ENCODE data around the gene TLE2.

DNA sequence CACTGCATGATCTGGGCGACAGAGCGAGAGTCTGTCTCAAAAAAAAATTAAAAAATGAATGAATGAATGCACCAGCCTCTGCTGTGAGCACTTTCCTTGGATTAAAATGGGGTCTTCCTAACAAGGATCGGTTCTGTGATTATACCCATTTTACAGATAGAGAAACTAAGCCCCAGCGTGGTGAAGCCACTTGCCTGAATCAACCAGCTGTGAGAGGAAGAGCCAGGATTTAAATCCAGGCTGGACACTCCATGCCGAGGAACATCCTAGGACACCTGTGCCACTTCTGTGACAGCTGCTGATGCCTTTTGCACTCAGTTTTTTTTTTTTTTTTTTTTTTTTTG, 19.1 kb upstream of the TLE2 start:
- TF ChIP-seq EZH2 (IDR thresholded peaks at IDR 0.05) = no peak
- TF ChIP-seq POLR2A (IDR thresholded peaks at IDR 0.05; ENCODE audit: borderline replicate concordance, extremely low read depth, insufficient read depth, insufficient read length) = no peak
- no peak for TF ChIP-seq SRF (IDR thresholded peaks at IDR 0.05; ENCODE audit: low read depth)
- no peak for TF ChIP-seq POLR2AphosphoS5 (IDR thresholded peaks at IDR 0.05; ENCODE audit: low read depth, low read length)
- TF ChIP-seq EGR1 (IDR thresholded peaks at IDR 0.05; ENCODE audit: low read depth) = no peak
- no peak for TF ChIP-seq SP1 (IDR thresholded peaks at IDR 0.05; ENCODE audit: low read depth)
- no peak for TF ChIP-seq ZFX (IDR thresholded peaks at IDR 0.05)
- no peak for TF ChIP-seq ZNF274 (IDR thresholded peaks at IDR 0.05; ENCODE audit: low read depth, low read length)
- TF ChIP-seq, protein P1, sequence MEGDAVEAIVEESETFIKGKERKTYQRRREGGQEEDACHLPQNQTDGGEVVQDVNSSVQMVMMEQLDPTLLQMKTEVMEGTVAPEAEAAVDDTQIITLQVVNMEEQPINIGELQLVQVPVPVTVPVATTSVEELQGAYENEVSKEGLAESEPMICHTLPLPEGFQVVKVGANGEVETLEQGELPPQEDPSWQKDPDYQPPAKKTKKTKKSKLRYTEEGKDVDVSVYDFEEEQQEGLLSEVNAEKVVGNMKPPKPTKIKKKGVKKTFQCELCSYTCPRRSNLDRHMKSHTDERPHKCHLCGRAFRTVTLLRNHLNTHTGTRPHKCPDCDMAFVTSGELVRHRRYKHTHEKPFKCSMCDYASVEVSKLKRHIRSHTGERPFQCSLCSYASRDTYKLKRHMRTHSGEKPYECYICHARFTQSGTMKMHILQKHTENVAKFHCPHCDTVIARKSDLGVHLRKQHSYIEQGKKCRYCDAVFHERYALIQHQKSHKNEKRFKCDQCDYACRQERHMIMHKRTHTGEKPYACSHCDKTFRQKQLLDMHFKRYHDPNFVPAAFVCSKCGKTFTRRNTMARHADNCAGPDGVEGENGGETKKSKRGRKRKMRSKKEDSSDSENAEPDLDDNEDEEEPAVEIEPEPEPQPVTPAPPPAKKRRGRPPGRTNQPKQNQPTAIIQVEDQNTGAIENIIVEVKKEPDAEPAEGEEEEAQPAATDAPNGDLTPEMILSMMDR (IDR thresholded peaks at IDR 0.05 in 2 of 3, conservative IDR thresholded peaks at IDR 0.05 in 1 of 3; ENCODE audit: borderline replicate concordance in 1 of 3, insufficient read depth in 1 of 3, low read depth in 2 of 3, low read length in 2 of 3) = no peak
- TF ChIP-seq, protein P2, sequence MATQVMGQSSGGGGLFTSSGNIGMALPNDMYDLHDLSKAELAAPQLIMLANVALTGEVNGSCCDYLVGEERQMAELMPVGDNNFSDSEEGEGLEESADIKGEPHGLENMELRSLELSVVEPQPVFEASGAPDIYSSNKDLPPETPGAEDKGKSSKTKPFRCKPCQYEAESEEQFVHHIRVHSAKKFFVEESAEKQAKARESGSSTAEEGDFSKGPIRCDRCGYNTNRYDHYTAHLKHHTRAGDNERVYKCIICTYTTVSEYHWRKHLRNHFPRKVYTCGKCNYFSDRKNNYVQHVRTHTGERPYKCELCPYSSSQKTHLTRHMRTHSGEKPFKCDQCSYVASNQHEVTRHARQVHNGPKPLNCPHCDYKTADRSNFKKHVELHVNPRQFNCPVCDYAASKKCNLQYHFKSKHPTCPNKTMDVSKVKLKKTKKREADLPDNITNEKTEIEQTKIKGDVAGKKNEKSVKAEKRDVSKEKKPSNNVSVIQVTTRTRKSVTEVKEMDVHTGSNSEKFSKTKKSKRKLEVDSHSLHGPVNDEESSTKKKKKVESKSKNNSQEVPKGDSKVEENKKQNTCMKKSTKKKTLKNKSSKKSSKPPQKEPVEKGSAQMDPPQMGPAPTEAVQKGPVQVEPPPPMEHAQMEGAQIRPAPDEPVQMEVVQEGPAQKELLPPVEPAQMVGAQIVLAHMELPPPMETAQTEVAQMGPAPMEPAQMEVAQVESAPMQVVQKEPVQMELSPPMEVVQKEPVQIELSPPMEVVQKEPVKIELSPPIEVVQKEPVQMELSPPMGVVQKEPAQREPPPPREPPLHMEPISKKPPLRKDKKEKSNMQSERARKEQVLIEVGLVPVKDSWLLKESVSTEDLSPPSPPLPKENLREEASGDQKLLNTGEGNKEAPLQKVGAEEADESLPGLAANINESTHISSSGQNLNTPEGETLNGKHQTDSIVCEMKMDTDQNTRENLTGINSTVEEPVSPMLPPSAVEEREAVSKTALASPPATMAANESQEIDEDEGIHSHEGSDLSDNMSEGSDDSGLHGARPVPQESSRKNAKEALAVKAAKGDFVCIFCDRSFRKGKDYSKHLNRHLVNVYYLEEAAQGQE (IDR thresholded peaks at IDR 0.05; ENCODE audit: low read depth) = no peak
- TF ChIP-seq RAD21 (IDR thresholded peaks at IDR 0.05; ENCODE audit: low read depth) = no peak
- TF ChIP-seq SIN3A (IDR thresholded peaks at IDR 0.05; ENCODE audit: low read depth) = no peak

All from HCT116 (cell line).